GM12875 (cell line): Measurements from ENCODE around the gene CDH4.

Experiments used
- H3K4me3 ChIP-seq: one replicate; pipeline ENCODE4 v1.5.1; 2011; ENCODE audit warnings: low read depth, low read length, control low read depth
- TF ChIP-seq, protein P1 (sequence below): IDR thresholded peaks from 2 replicates; pipeline ENCODE4 v1.5.1; 2011; ENCODE audit warnings: low read depth, mild to moderate bottlenecking, control low read depth, inconsistent platforms, low read length, moderate library complexity, borderline replicate concordance; ENCODE audit not compliant: insufficient read depth

The CDH4 gene

DNA sequence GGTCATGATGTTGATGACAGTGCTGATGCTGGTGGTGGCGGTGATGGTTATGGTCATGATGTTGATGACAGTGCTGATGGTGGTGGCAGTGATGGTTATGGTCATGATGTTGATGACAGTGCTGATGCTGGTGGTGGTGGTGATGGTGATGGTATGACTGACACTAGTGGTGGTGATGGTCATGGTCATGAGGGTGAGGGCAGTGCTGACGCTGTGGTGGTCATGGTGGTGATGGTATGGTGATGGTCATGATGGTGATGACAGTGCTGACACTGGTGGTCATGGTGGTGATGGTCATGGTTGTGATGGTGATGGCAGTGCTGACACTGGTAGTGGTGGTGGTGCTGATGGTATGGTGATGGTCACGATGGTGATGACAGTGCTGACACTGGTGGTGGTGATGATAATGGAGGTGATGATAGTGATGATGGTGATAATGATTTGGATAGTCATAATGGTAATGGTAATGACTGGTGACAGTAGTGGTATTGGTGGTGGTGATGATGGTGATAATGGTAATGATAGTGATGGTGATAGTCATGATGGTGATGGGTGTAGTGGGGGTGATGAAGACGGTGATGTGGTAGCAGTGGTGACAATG is 206.2 kb downstream of the CDH4 start:
- TF ChIP-seq, protein P1, sequence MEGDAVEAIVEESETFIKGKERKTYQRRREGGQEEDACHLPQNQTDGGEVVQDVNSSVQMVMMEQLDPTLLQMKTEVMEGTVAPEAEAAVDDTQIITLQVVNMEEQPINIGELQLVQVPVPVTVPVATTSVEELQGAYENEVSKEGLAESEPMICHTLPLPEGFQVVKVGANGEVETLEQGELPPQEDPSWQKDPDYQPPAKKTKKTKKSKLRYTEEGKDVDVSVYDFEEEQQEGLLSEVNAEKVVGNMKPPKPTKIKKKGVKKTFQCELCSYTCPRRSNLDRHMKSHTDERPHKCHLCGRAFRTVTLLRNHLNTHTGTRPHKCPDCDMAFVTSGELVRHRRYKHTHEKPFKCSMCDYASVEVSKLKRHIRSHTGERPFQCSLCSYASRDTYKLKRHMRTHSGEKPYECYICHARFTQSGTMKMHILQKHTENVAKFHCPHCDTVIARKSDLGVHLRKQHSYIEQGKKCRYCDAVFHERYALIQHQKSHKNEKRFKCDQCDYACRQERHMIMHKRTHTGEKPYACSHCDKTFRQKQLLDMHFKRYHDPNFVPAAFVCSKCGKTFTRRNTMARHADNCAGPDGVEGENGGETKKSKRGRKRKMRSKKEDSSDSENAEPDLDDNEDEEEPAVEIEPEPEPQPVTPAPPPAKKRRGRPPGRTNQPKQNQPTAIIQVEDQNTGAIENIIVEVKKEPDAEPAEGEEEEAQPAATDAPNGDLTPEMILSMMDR = no peak
- no peak overlapping the region for H3K4me3 ChIP-seq

DNA sequence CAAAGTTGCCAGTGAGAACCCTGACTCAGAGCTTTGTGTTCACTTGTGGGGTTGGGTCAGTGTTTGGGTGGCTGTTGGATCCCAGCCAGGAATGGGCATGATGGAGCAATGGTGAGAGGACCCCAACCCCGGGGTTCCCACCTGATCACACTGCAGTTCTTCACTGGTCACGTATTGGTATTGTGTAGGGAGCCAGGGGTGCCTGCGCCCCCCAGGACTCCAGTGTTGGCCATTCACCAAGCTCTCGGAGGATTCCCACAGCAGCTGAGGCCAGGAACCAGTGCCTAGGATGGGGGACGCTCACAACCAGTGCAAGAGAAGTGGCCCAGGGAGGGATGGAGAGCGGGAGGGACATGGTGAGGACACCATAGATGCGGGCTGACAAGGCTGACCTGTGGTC is 207.2 kb downstream of the CDH4 start:
- H3K4me3 ChIP-seq = no peak overlapping the region
- TF ChIP-seq, protein P1 = no peak

DNA sequence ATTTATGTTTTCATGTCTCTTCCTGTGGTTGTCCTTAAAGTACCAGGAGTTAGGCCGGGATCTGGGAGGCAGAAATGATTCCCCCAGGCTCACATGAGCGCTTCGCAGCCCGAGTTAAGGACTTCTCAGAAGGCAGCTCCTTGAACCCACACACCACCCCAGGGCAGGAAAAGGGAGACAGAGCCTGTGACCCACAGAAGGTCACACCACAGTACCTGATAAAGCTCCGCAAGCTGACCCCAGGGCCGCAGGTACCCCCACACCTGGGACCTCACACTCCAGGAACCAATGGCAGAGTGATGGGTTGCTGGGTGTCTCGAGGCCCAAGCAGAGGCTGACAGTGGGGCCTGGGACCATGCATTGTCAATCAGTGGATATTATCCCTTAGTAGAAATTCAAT is 207.6 kb downstream of the CDH4 start:
- H3K4me3 ChIP-seq = no peak overlapping the region

DNA sequence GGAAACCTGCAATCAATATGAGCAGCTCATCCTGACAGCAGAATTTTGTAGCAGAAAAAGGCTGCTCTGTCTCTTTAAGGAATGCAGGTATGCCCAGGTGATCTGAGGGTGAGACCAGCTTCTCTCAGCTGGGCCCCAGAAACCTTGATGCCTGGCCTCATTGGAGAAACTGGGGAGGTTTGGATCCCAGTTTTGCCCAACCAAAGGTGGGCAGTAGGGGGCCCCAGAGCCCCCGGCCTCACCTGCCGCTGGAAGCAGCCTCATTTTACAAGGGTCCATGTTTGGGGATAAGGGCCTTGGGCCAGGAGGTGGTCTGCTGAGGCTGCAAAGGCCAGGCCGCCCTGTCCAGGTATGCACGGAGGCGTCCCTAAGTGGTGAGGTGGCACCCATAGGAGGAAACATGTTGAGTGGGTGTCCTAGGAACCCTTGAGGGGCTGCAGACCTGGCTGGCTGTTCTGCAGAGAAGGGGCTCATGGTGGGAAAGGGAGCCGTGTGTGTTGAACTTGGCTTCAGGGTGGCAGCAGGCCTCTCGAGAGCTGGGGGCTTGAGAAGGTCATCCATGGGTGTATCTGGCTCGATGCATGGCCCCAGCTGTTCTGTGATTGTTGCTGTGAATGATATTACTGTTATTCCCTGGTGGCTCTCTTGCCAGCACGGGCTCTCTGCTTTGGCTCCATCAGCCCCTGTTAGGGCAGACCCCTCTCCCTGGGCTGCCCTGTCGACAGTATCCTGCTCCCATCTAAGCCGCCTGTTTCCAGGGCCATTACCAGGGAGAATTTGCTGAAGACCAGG is 208.4 kb downstream of the CDH4 start:
- TF ChIP-seq, protein P1 = no peak
- H3K4me3 ChIP-seq = no peak overlapping the region

More for the DNA sequence above, 207.6 kb downstream of the CDH4 start:
- TF ChIP-seq, protein P1 = no peak

DNA sequence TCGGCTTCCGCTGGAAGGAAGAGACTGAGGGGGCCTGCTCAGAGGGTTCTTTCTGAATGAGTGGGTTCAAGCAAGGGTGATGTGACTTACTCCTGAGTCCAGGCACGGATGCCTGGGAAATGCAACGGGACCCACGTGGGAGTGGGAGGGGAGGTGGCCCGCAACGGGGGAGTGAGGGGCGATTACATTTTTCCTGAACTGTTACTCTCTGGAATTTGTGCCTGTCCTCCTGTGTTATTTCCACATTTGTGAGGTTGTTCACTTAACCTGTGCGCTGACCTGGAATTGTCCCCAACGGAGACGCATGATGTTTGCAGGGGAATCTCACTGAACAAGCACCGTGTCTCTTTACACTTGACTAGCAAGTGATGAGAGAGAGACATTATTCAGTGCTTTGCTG is 209.4 kb downstream of the CDH4 start:
- TF ChIP-seq, protein P1 = no peak
- H3K4me3 ChIP-seq = no peak overlapping the region

DNA sequence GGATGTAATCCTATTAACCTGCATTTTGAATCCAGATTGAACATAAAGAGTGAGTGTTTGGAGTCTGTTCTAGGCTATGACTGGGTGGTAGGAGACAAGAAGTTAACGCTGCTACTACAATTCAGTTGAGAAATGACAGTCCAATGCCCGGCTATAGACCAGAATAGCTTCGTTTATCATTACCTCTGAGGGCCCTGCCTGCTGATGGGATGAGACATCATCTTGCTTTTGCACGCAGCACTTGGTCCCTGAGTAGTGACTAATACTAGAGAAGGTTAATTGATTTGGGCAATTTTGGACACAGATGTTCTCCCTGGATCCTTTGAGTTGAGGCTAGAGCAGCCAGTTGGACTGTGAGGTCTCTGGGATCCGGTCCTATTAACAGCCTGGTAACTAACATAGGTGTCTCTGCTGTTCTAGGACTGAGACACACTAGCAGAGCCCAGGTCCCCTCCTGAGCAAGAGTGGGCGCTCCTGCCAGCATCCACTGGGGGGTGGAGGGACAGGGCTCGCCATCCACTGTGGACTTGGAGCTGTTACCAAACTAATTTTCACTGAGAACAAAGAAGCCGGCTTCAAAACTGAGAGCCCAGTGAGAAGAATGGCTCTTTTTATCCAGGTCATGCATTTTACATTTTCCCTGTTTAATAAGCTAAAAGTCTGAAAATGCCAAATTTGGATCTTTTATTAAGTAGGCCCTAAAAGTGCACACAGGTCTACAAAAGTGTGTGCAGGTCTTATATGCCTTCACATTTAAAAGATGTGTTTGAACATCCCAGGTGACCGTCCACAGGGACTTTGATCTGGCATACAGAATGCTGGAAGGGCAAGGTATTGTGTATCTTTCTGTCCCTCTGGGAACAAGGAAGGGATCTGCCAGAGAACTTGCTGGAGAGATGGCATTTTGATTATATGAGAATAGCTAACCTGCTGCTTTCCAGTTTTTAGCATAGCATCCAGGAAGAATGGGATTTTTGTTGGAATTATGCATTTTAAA is 212.5 kb downstream of the CDH4 start:
- H3K4me3 ChIP-seq = no peak overlapping the region
- TF ChIP-seq, protein P1 = no peak
